Type B pancreatic cell (in vitro differentiated cells): ENCODE data around the gene PCBP3. TPM values are rescaled to one million over a fixed set of nuclear protein-coding genes. Genes with fewer than 3 reads are reported as not detected.
"Not testable (repeated sequence)": the region's sequence is repeated elsewhere in the genome, so short reads cannot be mapped to it uniquely, and the experiment has no call there.

Experiments
- DNase-seq: peaks from one replicate; pipeline ENCODE4 v3.0.0; 2021; ENCODE audit warnings: mixed read lengths; ENCODE audit not compliant: unreplicated experiment; ENCODE audit errors: extremely low spot score
- H3K27ac Mint-ChIP-seq: 2 replicates; pipeline ENCODE4 v1.8.0; 2021; ENCODE audit warnings: mild to moderate bottlenecking, mixed read lengths
- H3K27me3 Mint-ChIP-seq: 2 replicates; pipeline ENCODE4 v1.8.0; 2021; ENCODE audit warnings: mixed read lengths
- H3K36me3 Mint-ChIP-seq: 2 replicates; pipeline ENCODE4 v1.8.0; 2021; ENCODE audit warnings: mixed read lengths
- H3K4me1 Mint-ChIP-seq: one replicate; pipeline ENCODE4 v1.8.0; 2021; ENCODE audit warnings: mixed read lengths; ENCODE audit not compliant: unreplicated experiment
- H3K4me3 Mint-ChIP-seq: 2 replicates; pipeline ENCODE4 v1.8.0; 2021; ENCODE audit warnings: mild to moderate bottlenecking, mixed read lengths
- H3K9me3 Mint-ChIP-seq: 2 replicates; pipeline ENCODE4 v1.8.0; 2021; ENCODE audit warnings: mixed read lengths
- total RNA-seq: library from RNA; stranded (reverse); gene quantifications from 2 replicates; pipeline ENCODE4 v1.2.1, GENCODE V29; 2021; ENCODE audit warnings: low replicate concordance
- TF ChIP-seq, protein P1 (sequence below): fragments of 200-600 bp; sonication (generic); conservative IDR thresholded peaks from 2 replicates; pipeline ENCODE4 v1.5.0; 2021; ENCODE audit warnings: antibody characterized with exemption, mild to moderate bottlenecking

PCBP3 gene
- total RNA-seq, 1 donor from 2014 or later = 5.5 TPM

DNA sequence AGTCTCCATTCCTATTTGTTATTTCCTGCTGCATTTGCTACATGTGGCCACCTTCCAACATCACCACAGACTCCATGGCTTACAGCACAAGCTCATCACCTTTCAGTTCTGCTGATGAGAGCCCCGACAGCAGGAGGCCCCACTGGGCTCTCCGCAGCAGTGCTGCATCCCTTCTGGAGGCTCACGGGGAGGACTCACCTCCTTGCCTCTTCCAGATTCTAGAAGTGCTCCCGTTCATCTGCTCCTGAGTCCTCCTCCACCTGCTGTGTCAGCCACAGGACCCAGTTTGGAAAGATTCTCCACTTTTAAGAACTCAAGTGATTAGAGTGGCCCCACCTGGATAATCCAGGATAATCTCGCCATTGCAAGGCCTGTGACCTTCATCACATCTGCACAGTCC, 167.6 kb downstream of the PCBP3 start:
- H3K27ac Mint-ChIP-seq = no peak overlapping the region
- no peak for DNase-seq
- no peak overlapping the region for H3K4me3 Mint-ChIP-seq
- H3K9me3 Mint-ChIP-seq = no peaks in the 10 kb centered on the region
- H3K36me3 Mint-ChIP-seq = no peaks in the 10 kb centered on the region
- no peaks in the 10 kb centered on the region for H3K4me1 Mint-ChIP-seq
- H3K27me3 Mint-ChIP-seq = no peaks in the 10 kb centered on the region
- TF ChIP-seq, protein P1, sequence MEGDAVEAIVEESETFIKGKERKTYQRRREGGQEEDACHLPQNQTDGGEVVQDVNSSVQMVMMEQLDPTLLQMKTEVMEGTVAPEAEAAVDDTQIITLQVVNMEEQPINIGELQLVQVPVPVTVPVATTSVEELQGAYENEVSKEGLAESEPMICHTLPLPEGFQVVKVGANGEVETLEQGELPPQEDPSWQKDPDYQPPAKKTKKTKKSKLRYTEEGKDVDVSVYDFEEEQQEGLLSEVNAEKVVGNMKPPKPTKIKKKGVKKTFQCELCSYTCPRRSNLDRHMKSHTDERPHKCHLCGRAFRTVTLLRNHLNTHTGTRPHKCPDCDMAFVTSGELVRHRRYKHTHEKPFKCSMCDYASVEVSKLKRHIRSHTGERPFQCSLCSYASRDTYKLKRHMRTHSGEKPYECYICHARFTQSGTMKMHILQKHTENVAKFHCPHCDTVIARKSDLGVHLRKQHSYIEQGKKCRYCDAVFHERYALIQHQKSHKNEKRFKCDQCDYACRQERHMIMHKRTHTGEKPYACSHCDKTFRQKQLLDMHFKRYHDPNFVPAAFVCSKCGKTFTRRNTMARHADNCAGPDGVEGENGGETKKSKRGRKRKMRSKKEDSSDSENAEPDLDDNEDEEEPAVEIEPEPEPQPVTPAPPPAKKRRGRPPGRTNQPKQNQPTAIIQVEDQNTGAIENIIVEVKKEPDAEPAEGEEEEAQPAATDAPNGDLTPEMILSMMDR = no peak

DNA sequence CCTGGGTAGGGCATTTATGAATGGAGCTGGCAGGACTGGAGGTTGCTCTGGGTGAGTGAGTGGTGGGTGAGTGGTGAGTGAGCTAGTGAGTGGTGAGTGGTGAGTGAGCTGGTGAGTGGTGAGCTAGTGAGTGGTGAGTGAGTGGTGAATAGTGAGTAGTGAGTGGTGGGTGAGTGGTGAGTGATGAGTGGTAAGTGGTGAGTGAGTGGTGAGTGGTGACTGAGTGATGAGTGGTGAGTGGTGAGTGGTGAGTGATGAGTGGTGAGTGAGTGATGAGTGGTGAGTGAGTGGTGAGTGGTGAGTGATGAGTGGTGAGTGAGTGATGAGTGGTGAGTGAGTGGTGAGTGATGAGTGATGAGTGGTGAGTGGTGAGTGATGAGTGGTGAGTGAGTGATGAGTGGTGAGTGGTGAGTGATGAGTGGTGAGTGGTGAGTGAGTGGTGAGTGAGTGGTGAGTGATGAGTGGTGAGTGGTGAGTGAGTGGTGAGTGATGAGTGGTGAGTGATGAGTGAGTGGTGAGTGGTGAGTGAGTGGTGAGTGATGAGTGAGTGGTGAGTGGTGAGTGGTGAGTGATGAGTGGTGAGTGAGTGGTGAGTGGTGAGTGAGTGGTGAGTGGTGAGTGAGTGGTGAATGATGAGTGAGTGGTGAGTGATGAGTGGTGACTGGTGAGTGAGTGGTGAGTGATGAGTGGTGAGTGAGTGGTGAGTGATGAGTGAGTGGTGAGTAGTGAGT, 170.8 kb downstream of the PCBP3 start:
- not testable (repeated sequence) for H3K27me3 Mint-ChIP-seq, H3K9me3 Mint-ChIP-seq, H3K36me3 Mint-ChIP-seq, DNase-seq, H3K27ac Mint-ChIP-seq, H3K4me3 Mint-ChIP-seq
- peaks cover 10% of the 10 kb centered on the region for H3K4me1 Mint-ChIP-seq

DNA sequence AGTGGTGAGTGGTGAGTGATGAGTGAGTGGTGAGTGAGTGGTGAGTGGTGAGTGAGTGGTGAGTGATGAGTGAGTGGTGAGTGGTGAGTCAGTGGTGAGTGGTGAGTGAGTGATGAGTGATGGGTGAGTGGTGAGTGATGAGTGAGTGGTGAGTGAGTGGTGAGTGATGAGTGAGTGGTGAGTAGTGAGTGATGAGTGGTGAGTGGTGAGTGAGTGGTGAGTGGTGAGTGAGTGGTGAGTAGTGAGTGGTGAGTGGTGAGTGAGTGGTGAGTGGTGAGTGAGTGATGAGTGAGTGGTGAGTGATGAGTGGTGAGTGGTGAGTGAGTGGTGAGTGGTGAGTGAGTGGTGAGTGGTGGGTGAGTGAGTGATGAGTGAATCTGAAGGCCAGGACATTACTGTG, 172.3 kb downstream of the PCBP3 start:
- H3K27ac Mint-ChIP-seq, H3K9me3 Mint-ChIP-seq, H3K4me3 Mint-ChIP-seq, DNase-seq, H3K36me3 Mint-ChIP-seq, H3K27me3 Mint-ChIP-seq: not testable (repeated sequence)
- peaks cover 17% of the 10 kb centered on the region for H3K4me1 Mint-ChIP-seq

DNA sequence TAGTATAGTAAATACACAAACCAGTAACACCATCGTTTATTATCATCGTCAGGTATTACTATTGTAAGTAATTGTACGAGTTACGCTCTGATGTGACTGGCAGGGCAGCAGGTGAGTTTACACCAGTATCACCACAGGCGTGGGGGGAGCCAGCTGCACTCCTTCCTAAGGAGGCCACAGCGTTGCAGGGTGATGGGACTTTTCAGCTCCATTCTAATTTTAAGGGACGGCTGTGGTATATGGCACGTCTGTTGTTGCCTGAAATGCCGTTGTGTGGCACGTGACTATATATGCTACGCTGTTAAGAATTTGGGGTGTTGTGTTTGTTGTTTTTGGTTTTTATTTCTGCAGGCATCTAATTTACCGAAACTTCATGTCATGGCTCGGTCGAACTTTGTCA, 173.3 kb downstream of the PCBP3 start:
- Mint-ChIP-seq H3K4me1 (peaks cover 21% of the 10 kb centered on the region), H3K27me3 (peaks cover 7% of the 10 kb centered on the region), H3K27ac (no peak overlapping the region), H3K9me3 (no peaks in the 10 kb centered on the region), H3K36me3 (no peaks in the 10 kb centered on the region), H3K4me3 (no peak overlapping the region)
- no peak for DNase-seq
- TF ChIP-seq, protein P1 = no peak

DNA sequence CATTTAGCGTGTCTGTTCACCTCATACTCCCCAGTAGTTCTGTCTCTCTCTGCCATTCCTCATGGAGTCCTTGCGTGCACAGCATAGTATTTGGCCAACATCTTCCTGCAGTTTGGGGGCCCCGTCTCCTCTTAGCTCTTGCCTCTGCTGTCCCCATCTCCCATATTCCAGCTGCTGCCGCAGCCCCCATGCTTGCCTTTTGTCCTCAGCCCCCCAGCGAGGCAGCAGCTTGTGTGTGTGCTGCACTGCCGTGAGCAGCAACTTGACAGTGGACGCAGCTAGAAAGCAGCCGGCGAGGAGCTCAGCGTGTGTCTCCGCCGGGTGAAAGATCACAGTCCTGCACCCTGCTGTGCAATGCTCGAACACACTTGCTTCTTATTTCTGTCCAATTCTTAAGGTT, 173.8 kb downstream of the PCBP3 start:
- TF ChIP-seq, protein P1 = no peak
- H3K9me3 Mint-ChIP-seq = no peaks in the 10 kb centered on the region
- DNase-seq = no peak
- H3K27ac Mint-ChIP-seq = no peak overlapping the region
- peaks cover 8% of the 10 kb centered on the region for H3K27me3 Mint-ChIP-seq
- no peak overlapping the region for H3K4me3 Mint-ChIP-seq
- peaks cover 24% of the 10 kb centered on the region for H3K4me1 Mint-ChIP-seq
- no peaks in the 10 kb centered on the region for H3K36me3 Mint-ChIP-seq

DNA sequence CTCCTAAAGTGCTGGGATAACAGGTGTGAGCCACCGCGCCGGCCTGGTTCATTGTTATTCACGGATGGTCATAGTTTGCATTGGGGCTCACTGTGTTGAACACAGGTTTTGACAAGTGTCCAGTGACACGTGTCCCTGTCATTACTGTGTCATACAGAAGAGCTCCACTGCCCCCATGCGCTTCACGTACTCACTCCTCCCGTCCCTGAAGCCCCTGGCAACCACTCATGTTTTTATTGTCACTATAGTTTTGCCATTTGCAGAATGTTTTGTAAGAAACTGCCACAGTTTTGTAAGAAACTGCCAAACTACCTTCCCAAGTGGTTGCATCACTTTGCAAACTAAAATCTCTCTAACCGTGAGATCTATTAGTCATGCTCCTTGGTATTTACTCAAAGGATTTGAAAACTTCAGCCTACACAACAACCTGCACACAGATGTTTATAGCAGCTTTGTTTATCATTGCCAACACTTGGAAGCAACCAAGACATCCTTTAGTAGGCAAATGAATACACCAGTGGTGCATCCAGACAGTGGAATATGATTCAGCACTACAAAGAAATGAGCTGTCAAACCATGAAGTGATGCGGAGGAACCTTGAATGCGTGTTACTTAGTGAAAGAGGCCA, 174.9 kb downstream of the PCBP3 start:
- Mint-ChIP-seq H3K4me3 (no peak overlapping the region), H3K27me3 (peaks cover 8% of the 10 kb centered on the region), H3K36me3 (no peaks in the 10 kb centered on the region), H3K9me3 (no peaks in the 10 kb centered on the region), H3K4me1 (peaks cover 24% of the 10 kb centered on the region), H3K27ac (no peak overlapping the region)
- DNase-seq = no peak
- TF ChIP-seq, protein P1 = no peak
